Brain microvascular endothelial cell (primary cell): ENCODE measurements around the gene CEP89.

ENCODE experiments used
- DNase-seq: peaks from one replicate; pipeline ENCODE4 v3.0.0-alpha.2; 2020
- H3K27ac ChIP-seq: fragments of 250-450 bp; sonication (Bioruptor Pico); 2 replicates; pipeline ENCODE4 v1.5.1; 2020; ENCODE audit warnings: mild to moderate bottlenecking, moderate library complexity
- H3K27me3 ChIP-seq: fragments of 250-450 bp; sonication (Bioruptor Pico); replicated peaks from 2 replicates; pipeline ENCODE4 v1.5.1; 2020; ENCODE audit warnings: mild to moderate bottlenecking
- H3K36me3 ChIP-seq: fragments of 250-450 bp; sonication (Bioruptor Pico); replicated peaks from 2 replicates; pipeline ENCODE4 v1.5.1; 2020; ENCODE audit warnings: mild to moderate bottlenecking
- H3K4me3 ChIP-seq: 2 replicates; pipeline ENCODE4 v1.5.1; 2011; ENCODE audit warnings: low read depth, mild to moderate bottlenecking, control low read depth, low read length, moderate library complexity
- in situ Hi-C: cut with HindIII; loops from 2 replicates; pipeline ENCODE4 v1.10.0; 2017; ENCODE audit warnings: low sequenced_read_pairs, low pct_ligation_motif_present
- TF ChIP-seq, protein P1 (sequence below): IDR thresholded peaks from 2 replicates; pipeline ENCODE4 v1.5.1; 2011; ENCODE audit warnings: low read depth, mild to moderate bottlenecking, moderate library complexity, low read length, control low read depth, inconsistent platforms; ENCODE audit errors: missing control alignments

CEP89 gene

DNA sequence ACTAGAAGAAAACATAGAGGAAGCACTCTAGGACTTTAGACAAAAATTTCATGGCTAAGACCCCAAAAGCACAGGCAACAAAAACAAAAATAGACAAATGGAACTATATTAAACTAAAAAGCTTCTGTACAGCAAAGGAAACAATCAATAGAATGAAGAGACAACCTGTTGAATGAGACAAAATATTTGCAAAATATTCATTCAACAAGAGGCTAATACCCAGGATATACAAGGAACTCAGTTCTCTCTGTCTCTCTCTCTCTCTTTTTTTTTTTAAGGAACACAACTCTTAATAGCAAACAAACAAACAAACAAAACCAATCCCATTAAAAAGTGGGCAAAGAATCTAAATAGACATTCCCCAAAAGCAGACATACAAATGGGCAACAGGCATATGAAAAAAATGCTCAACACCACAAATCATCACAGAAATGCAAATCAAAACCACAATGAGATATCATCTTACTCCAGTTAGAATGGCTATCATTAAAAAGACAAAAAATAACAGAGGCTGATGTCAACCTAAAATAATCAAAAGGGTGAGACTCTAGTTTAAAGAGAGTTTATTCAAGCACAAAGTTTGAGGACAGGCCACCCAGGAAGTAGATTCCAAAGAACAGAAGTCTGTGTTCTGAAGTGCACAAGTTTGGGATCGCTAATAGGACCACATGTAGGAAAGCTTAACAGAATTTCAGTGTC, 75.1 kb downstream of the CEP89 start:
- in situ Hi-C loops, result no loop called here
- H3K36me3 ChIP-seq, result peaks cover 5% of the 10 kb centered on the region
- no peaks in the 10 kb centered on the region for H3K27me3 ChIP-seq
- no peak for DNase-seq
- TF ChIP-seq, protein P1, sequence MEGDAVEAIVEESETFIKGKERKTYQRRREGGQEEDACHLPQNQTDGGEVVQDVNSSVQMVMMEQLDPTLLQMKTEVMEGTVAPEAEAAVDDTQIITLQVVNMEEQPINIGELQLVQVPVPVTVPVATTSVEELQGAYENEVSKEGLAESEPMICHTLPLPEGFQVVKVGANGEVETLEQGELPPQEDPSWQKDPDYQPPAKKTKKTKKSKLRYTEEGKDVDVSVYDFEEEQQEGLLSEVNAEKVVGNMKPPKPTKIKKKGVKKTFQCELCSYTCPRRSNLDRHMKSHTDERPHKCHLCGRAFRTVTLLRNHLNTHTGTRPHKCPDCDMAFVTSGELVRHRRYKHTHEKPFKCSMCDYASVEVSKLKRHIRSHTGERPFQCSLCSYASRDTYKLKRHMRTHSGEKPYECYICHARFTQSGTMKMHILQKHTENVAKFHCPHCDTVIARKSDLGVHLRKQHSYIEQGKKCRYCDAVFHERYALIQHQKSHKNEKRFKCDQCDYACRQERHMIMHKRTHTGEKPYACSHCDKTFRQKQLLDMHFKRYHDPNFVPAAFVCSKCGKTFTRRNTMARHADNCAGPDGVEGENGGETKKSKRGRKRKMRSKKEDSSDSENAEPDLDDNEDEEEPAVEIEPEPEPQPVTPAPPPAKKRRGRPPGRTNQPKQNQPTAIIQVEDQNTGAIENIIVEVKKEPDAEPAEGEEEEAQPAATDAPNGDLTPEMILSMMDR, result no peak
- no peak overlapping the region for H3K27ac ChIP-seq
- no peak overlapping the region for H3K4me3 ChIP-seq

DNA sequence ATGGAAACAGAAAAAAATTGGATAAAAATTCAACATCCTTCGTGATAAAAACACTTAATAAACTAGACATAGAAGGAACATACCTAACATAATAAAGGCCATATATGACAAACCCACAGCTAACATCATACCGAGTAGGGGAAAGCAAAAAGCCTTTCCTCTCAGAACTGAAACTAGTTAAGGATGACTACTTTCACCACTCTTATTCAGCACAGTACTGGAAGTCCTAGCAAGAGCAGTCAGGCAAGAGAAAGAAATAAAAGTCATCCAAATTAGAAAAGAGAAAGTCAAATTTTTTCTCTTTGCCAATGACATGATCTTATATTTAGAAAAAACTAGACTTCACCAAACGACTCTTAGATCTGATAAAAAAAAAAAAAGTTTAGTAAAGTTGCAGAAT, 76.4 kb downstream of the CEP89 start:
- no peak for DNase-seq
- TF ChIP-seq, protein P1, result no peak
- no peak overlapping the region for H3K27ac ChIP-seq
- H3K36me3 ChIP-seq, result peaks cover 5% of the 10 kb centered on the region
- in situ Hi-C loops, result no loop called here
- H3K27me3 ChIP-seq, result no peaks in the 10 kb centered on the region
- no peak overlapping the region for H3K4me3 ChIP-seq

DNA sequence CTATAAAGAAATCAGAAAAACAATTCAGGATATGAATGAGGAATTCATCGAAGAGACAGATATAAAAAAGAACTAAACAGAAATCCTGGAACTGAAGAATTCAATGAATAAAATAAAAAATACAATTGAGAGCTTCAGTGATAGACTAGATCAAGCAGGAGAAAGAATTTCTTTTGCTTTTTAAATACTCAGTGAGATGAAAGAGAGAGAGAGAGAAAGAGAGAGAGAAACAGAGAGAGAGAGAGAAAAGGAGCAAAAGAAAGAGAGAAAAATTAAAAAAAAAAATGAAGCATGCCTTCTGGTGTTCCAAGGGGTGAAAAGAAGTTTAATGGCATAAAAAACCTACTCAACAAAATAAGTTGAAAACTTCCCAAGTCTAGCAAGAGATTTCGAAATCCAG, 80.1 kb downstream of the CEP89 start:
- Histone ChIP-seq H3K36me3 (peaks cover 2% of the 10 kb centered on the region), H3K27me3 (no peaks in the 10 kb centered on the region), H3K4me3 (no peak overlapping the region), H3K27ac (no peak overlapping the region)
- DNase-seq, result no peak
- TF ChIP-seq, protein P1, result no peak
- in situ Hi-C loops, result no loop called here

DNA sequence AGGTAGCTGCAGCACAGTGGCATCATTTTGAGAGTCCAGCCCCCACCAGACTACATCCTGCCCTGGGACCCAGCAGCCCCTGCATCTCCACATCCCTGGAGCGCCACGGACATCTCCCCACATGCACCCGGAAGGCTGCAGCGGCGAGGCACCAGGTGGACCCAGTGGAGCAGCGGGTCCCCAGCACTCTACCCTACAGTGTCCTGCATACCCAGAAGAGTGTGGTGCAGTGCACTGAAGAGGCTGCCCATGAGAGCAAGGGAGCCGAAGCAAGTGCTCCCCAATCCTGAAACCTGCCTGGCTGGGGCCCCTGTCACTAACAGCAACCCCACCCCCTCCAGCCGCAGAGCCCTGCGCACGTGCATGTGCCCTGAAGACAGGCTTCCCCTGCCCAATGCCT, 80.9 kb downstream of the CEP89 start:
- TF ChIP-seq, protein P1, result no peak
- Histone ChIP-seq H3K27ac (no peak overlapping the region), H3K4me3 (no peak overlapping the region), H3K27me3 (no peaks in the 10 kb centered on the region), H3K36me3 (peaks cover 2% of the 10 kb centered on the region)
- in situ Hi-C loops, result no loop called here
- no peak for DNase-seq

DNA sequence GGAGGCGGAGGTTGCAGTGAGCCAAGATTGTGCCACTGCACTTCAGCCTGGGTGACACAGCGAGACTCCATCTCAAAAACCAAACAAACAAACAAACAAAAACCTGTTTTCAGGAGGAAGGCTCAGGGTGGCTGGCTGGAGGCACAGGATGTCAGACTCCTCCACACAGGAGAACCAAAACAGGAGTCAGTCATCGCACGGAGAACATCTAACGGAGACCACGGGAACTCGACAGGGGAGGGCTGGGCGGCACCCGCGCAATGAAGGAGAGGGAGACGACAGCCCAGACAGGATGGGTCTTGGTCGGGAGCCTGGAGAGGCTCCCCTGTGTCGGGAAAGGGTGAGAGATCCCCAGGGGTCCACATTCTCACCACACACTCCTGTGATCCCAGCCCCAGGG, 81.4 kb downstream of the CEP89 start:
- in situ Hi-C loops, result no loop called here
- Histone ChIP-seq H3K4me3 (no peak overlapping the region), H3K27me3 (no peaks in the 10 kb centered on the region), H3K36me3 (peaks cover 2% of the 10 kb centered on the region), H3K27ac (no peak overlapping the region)
- DNase-seq, result no peak
- TF ChIP-seq, protein P1, result no peak
